ENCODE measurements around the gene RAB34. TPM values are rescaled to one million over a fixed set of nuclear protein-coding genes. Genes with fewer than 3 reads are reported as not detected.
A peak's percentile ranks its signal among the peaks of the same experiment; 100 is the strongest.

The RAB34 gene
- total RNA-seq, 3 donors from 2014 or later: 6.5 to 74.4 (median 19.3) TPM

DNA sequence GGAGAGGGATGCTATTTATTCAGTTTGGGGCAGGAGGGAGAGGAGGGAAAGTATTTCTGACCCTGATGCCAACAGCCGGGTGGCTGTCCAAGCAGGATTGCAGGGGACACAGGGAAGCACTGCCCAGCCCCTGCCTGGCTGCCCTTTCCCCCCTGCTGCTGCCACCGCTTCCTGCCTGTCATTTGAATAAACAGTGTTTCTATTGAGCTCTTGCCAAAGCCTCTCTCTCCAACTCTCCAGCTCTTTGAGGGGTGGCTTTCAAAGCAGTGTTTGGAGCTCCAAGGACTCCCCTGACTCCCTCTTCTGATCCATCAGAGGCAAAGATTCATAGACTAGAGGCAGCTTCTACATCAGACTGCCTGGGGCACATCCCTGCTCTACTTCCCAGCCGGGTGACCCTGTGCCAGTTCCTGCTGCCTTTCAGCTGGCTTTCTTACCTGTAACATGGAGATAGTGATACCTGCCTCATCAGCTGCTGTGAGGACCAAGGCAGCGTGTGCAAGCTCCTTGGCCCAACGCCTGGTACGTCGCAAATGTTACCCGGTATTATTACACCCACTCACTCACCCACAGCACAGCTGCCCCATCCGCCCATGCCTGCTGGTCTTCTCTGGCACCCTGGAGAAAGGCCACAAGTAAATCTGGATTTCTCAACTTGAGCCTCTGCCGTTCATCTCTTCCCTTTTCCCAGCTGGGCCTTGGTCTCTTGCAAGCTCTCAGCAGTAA, 15.5 kb downstream of the RAB34 start:
- no peak for DNase-seq
- no peak overlapping the region for H3K4me3 ChIP-seq
- intact Hi-C loops (cut with DNase I, micrococcal nuclease): no loop called here
- ATAC-seq: no peak
- TF ChIP-seq, protein P1, sequence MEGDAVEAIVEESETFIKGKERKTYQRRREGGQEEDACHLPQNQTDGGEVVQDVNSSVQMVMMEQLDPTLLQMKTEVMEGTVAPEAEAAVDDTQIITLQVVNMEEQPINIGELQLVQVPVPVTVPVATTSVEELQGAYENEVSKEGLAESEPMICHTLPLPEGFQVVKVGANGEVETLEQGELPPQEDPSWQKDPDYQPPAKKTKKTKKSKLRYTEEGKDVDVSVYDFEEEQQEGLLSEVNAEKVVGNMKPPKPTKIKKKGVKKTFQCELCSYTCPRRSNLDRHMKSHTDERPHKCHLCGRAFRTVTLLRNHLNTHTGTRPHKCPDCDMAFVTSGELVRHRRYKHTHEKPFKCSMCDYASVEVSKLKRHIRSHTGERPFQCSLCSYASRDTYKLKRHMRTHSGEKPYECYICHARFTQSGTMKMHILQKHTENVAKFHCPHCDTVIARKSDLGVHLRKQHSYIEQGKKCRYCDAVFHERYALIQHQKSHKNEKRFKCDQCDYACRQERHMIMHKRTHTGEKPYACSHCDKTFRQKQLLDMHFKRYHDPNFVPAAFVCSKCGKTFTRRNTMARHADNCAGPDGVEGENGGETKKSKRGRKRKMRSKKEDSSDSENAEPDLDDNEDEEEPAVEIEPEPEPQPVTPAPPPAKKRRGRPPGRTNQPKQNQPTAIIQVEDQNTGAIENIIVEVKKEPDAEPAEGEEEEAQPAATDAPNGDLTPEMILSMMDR (IDR thresholded peaks at IDR 0.05): no peak
- H3K9me3 ChIP-seq: no peaks in the 10 kb centered on the region
- H3K4me1 ChIP-seq (ENCODE audit: low read depth): peaks cover 15% of the 10 kb centered on the region
- H3K36me3 ChIP-seq (ENCODE audit: low read depth): peaks cover 16% of the 10 kb centered on the region

DNA sequence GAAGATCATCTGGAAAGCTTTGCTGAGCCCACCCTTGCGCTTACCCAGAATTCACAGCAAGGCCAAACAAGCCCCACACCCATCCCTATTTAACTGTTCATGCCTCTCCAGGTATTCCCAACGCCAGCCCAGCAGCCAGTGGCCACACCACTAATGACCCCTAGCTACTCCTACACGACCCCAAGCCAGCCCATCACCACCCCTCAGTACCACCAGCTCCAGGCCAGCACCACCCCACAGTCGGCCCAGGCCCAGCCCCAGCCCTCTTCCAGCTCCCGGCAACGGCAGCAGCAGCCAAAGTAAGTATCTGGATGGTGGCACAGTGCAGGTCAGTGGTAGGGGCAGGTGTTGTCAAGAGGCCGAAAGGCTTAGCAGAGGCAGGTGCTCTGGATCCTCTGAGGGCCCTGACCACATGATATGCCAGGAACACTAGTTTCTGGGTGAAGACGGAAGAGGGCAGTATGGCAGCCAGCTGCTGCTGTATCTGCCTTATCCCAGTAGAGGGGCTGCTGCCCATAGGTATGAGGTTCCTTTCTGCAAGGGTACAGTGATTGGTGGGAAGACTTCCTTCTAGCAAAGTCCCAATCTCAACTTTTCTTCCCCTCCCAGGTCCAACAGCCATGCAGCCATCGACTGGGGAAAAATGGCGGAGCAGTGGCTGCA, 16.7 kb downstream of the RAB34 start:
- DNase-seq (no peak), ATAC-seq (no peak)
- TF ChIP-seq, protein P1 (IDR thresholded peaks at IDR 0.05): no peak
- Histone ChIP-seq H3K36me3 (ENCODE audit: low read depth) (peaks cover 16% of the 10 kb centered on the region), H3K4me1 (ENCODE audit: low read depth) (peaks cover 16% of the 10 kb centered on the region), H3K9me3 (no peaks in the 10 kb centered on the region), H3K4me3 (no peak overlapping the region)
- intact Hi-C loops (cut with DNase I, micrococcal nuclease): no loop called here

DNA sequence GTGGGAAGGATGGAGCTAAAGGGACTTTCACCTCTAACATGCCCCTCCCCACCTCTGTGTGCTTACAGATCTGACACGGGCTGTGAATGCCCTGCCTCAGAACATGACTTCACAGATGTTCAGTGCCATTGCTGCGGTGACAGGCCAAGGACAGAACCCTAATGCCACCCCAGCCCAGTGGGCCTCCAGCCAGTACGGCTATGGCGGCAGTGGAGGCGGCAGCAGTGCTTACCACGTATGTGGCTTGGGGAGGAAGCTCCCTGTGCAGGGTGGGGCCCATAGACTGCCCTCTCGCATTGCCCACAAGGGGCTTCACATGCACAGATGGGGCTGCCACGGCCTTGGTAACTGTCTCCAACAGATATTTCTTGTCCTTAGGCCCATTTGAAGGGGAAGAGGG, 17.4 kb downstream of the RAB34 start:
- intact Hi-C loops (cut with DNase I, micrococcal nuclease): no loop called here
- no peak for DNase-seq
- H3K9me3 ChIP-seq: no peaks in the 10 kb centered on the region
- no peak for ATAC-seq
- peaks cover 16% of the 10 kb centered on the region for H3K4me1 ChIP-seq (ENCODE audit: low read depth)
- TF ChIP-seq, protein P1 (IDR thresholded peaks at IDR 0.05): no peak
- H3K4me3 ChIP-seq: no peak overlapping the region
- H3K36me3 ChIP-seq (ENCODE audit: low read depth): peaks cover 16% of the 10 kb centered on the region

DNA sequence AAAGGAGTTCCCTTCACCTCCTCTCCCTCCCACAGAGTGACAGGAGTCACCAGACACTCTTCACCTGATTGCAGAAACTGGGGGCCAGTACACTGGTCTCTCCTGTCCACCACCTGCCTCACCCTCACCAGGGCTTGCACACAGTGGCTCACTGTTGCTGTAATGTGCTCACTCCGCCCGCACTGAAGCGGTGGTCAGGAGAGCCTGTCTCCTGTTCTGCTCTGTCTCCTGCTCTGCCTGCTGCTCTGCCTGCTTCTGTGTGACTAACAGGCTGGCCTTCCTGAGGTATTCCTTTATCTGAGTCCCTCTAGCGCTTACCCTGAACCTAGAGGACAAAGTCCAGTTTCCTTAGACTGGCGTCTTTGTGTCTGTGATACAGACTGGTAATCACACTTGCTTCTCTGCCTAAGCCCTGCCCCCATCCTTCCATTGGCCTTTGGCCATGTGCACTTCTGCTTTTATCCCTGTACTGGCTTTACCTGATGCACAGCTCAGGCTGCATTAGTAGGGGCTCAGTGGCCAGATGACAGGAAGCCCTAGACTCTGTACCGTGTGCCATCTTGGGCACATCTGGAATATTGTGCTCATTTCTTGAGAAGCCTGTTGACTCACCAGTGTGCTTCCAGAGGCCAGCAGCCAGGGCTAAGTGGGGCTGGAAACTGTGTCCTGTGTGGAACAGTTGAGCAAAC, 19.3 kb downstream of the RAB34 start:
- TF ChIP-seq, protein P1 (IDR thresholded peaks at IDR 0.05): no peak
- ATAC-seq (peak; percentile 97), DNase-seq (peak; percentile 73 to 95 (median 89))
- peaks cover 16% of the 10 kb centered on the region for H3K4me1 ChIP-seq (ENCODE audit: low read depth)
- peaks cover 16% of the 10 kb centered on the region for H3K36me3 ChIP-seq (ENCODE audit: low read depth)
- intact Hi-C loops (cut with DNase I, micrococcal nuclease): no loop called here
- no peak overlapping the region for H3K4me3 ChIP-seq
- no peaks in the 10 kb centered on the region for H3K9me3 ChIP-seq

DNA sequence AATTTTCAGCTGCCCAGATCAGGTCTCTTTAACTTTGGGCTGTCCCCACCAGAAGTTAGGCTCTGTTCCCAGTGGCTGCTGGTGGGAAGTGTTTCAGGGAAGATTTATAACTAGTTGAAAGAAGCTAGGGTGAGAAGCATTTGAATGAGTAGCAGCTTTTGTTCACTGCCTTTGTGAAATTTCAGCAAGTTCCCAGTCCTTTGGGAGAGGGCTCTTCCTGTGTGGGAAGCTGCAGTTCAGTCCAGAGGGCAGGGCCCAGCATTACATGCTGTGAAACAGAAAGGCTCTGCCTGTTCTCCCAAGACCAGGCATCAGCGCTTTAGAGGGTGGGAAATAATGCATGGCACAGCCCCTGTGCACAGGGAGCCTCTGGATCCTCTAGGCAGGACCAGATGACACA, 23.8 kb downstream of the RAB34 start:
- H3K9me3 ChIP-seq: no peaks in the 10 kb centered on the region
- peaks cover 7% of the 10 kb centered on the region for H3K36me3 ChIP-seq (ENCODE audit: low read depth)
- ATAC-seq: no peak
- H3K4me1 ChIP-seq (ENCODE audit: low read depth): peaks cover 16% of the 10 kb centered on the region
- H3K4me3 ChIP-seq: no peak overlapping the region
- intact Hi-C loops (cut with DNase I, micrococcal nuclease): no loop called here
- TF ChIP-seq, protein P1 (IDR thresholded peaks at IDR 0.05): no peak
- DNase-seq: peak in 2 of 3 donors; percentile 3 to 5
